ENCODE data around the gene SLC28A1. TPM values are rescaled to one million over a fixed set of nuclear protein-coding genes. Genes with fewer than 3 reads are reported as not detected.

Gene SLC28A1
- total and polyA plus RNA-seq, 11 donors = 0.14 to 2.9 (median 0.74) TPM; not detected in 1

DNA sequence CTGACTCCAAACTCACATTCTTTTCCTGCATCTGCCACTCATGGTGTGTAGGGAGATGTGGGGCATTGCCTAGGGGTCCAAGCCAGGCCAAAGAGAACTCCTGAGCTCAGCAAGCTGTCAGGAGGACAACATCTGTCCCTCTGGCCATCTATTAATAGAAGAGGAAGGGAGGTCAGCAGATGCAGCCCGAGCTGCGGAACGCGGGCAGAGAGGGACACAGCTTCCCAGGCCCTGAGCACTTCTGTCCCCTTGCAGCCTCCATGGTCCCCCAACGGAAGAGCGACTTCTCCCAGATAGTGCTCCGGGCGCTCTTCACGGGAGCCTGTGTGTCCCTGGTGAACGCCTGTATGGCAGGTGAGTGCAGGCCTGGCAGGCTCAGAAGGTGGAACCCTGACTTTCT, 59.8 kb downstream of the SLC28A1 start:
- Histone ChIP-seq H3K9me3 (no peaks in the 10 kb centered on the region), H3K27me3 (no peaks in the 10 kb centered on the region), H3K4me3 (peak overlapping the region in 2 of 12 donors; percentile 7 to 13), H3K27ac (peak overlapping the region in 10 of 12 donors; percentile 2 to 72 (median 48)), H3K4me1 (peaks cover 0 to 30% (median 16%) of the 10 kb centered on the region in 12 donors), H3K36me3 (no peaks in the 10 kb centered on the region)
- intact Hi-C loops (cut with DNase I) = no loop called here
- ATAC-seq (peak; percentile 36 to 78 (median 42)), DNase-seq (peak in 3 of 5 donors; percentile 38 to 61 (median 42))
- TF ChIP-seq, protein P1, sequence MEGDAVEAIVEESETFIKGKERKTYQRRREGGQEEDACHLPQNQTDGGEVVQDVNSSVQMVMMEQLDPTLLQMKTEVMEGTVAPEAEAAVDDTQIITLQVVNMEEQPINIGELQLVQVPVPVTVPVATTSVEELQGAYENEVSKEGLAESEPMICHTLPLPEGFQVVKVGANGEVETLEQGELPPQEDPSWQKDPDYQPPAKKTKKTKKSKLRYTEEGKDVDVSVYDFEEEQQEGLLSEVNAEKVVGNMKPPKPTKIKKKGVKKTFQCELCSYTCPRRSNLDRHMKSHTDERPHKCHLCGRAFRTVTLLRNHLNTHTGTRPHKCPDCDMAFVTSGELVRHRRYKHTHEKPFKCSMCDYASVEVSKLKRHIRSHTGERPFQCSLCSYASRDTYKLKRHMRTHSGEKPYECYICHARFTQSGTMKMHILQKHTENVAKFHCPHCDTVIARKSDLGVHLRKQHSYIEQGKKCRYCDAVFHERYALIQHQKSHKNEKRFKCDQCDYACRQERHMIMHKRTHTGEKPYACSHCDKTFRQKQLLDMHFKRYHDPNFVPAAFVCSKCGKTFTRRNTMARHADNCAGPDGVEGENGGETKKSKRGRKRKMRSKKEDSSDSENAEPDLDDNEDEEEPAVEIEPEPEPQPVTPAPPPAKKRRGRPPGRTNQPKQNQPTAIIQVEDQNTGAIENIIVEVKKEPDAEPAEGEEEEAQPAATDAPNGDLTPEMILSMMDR (IDR thresholded peaks at IDR 0.05) = no peak
- no peak for TF ChIP-seq POLR2A (IDR thresholded peaks at IDR 0.05)
- 53 to 83% (median 59%) methylated on average over 10 of the region's 10 CpGs for WGBS, 4 donors

DNA sequence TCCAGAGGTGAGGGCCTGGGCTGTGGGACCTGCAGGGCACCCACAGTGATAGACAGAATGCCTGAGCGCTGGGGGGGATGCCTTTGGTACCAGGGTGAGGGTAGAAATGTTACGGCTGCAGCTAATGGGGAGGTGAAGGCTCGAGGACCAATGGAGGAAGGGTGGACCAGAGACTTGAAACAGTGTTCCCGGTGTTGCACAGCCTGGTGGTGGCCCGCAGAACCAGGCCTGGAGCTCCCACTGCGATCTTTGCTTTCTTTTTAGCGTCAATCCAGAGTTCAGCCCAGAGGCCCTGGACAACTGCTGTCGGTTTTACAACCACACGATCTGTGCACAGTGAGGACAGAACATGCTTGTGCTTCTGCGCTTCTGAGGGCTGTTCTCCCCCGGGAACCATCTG, 60.4 kb downstream of the SLC28A1 start:
- WGBS, 4 donors = 77 to 91% (median 84%) methylated on average over 7 to 11 of the region's 11 CpGs
- Histone ChIP-seq H3K27me3 (no peaks in the 10 kb centered on the region), H3K4me1 (peaks cover 0 to 30% (median 16%) of the 10 kb centered on the region in 12 donors), H3K36me3 (no peaks in the 10 kb centered on the region), H3K9me3 (no peaks in the 10 kb centered on the region), H3K4me3 (peak overlapping the region in 2 of 12 donors; percentile 7 to 13), H3K27ac (peak overlapping the region in 9 of 12 donors; percentile 30 to 72 (median 49))
- TF ChIP-seq, protein P1 (IDR thresholded peaks at IDR 0.05) = no peak
- no peak for TF ChIP-seq POLR2A (IDR thresholded peaks at IDR 0.05)
- DNase-seq = no peak
- intact Hi-C loops (cut with DNase I) = no loop called here
- ATAC-seq = peak in 2 of 4 donors; percentile 2 to 5

DNA sequence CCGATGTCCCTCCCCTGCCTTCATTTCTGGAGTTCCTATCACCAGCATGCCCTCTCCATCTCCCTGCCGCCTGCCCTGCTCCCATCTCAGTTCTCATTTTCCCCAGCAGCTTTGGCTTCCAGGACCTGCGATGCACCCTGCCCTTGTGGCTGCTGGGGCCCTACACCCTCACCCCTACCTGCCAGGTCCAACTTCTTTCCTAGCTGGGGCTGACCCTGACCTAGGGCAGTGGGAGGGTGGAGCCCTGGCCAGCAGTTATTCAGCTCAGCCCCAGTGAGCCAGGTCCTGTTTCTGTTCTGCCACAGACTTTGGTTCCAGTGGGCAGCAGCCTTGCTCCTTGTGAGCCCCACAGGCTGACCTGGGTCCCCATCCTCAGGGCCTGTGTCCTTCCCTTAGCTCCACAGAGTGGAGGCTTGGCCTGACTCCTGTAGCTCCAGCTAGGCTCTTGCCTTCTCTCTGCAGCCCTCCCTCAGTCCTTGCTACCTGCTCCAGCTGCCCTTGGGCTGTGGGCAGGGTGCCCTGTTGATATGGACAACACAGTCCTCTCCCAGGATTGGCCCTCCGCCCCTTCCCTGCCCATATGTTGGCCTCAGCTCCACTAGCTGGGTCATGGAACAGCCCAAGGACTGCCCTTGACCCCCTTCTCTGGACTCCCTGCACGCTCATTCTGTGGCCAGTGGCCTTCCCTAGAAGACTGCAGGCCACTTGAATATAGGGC, 62.5 kb downstream of the SLC28A1 start:
- Histone ChIP-seq H3K27ac (peak overlapping the region in 8 of 12 donors; percentile 6 to 60 (median 38)), H3K9me3 (no peaks in the 10 kb centered on the region), H3K27me3 (no peaks in the 10 kb centered on the region), H3K4me3 (no peak overlapping the region), H3K36me3 (no peaks in the 10 kb centered on the region), H3K4me1 (peaks cover 0 to 30% (median 15%) of the 10 kb centered on the region in 12 donors)
- TF ChIP-seq POLR2A (IDR thresholded peaks at IDR 0.05) = no peak
- TF ChIP-seq, protein P1 (IDR thresholded peaks at IDR 0.05) = no peak
- peak; percentile 43 to 72 (median 52) for ATAC-seq
- WGBS, 4 donors = 70 to 87% (median 80%) methylated on average over 5 of the region's 5 CpGs
- intact Hi-C loops (cut with DNase I) = no loop called here
- peak in 3 of 5 donors; percentile 34 to 79 (median 63) for DNase-seq

DNA sequence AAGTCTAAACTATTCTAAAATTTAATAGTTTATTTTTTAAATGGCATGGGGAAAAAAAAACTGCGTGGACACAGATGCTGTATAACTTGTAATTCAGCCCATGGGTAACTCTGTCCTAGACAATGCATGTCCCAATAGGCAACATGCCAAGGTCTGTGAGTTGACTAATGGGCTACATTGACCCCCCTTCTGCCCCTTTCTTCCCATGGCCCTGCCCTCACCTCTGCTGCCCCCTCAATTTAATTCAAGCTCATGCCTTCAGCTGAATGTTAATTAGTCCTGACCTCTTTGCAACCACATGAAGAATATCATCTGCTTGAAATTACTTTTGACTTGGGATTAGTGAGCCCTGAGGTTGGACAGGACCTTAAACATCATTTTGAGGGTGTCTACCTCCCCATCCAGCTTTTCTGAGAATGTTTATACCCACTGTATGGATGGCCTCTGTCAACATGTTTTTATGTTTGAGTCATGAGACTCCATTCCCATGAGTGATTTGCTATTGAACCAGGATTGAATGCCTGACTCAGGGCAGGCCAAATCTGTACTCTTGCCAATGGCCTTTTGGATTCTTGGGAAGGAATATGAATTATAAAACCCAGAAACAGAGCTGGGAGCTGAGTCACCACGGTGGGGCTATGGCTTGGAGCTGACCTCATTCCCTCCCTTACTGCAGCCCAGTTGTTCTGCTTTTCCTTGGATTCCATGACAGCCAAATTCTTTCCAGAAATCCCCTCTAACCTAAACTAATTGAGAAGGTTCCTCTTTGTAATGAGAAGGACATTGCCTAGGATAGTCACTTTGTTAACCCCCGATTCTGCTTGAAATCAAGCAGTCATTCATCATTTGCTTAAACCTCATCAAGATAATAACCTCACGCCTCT, 63.7 kb downstream of the SLC28A1 start:
- no peaks in the 10 kb centered on the region for H3K36me3 ChIP-seq
- H3K9me3 ChIP-seq = no peaks in the 10 kb centered on the region
- 65 to 84% (median 72%) methylated on average over 4 of the region's 4 CpGs for WGBS, 4 donors
- H3K27me3 ChIP-seq = no peaks in the 10 kb centered on the region
- peak overlapping the region in 8 of 12 donors; percentile 9 to 69 (median 38) for H3K27ac ChIP-seq
- no peak overlapping the region for H3K4me3 ChIP-seq
- intact Hi-C loops (cut with DNase I) = no loop called here
- TF ChIP-seq, protein P1 (IDR thresholded peaks at IDR 0.05) = no peak
- no peak for TF ChIP-seq POLR2A (IDR thresholded peaks at IDR 0.05)
- ATAC-seq (peak in 3 of 4 donors; percentile 43 to 77 (median 52)), DNase-seq (peak in 3 of 5 donors; percentile 31 to 70 (median 52))
- peaks cover 0 to 30% (median 15%) of the 10 kb centered on the region in 12 donors for H3K4me1 ChIP-seq
